HFFc6 (cell line): ENCODE data around the gene TPD52L2. TPM values are rescaled to one million over a fixed set of nuclear protein-coding genes. Genes with fewer than 3 reads are reported as not detected.

Experiments used
- DNase-seq: peaks from one replicate; pipeline ENCODE4 v3.0.0-alpha.2; 2018
- H3K27ac Mint-ChIP-seq: 2 replicates; pipeline ENCODE4 v1.8.0; 2020; ENCODE audit warnings: mild to moderate bottlenecking, mixed read lengths
- H3K27me3 Mint-ChIP-seq: 2 replicates; pipeline ENCODE4 v1.8.0; 2021; ENCODE audit warnings: mild to moderate bottlenecking, moderate library complexity, mixed read lengths; ENCODE audit not compliant: insufficient read depth
- H3K36me3 Mint-ChIP-seq: 2 replicates; pipeline ENCODE4 v1.8.0; 2021; ENCODE audit warnings: low read depth, mixed read lengths
- H3K4me1 Mint-ChIP-seq: 2 replicates; pipeline ENCODE4 v1.8.0; 2020; ENCODE audit warnings: low read depth, mixed read lengths
- H3K4me3 Mint-ChIP-seq: 2 replicates; pipeline ENCODE4 v1.8.0; 2020; ENCODE audit warnings: mild to moderate bottlenecking, moderate library complexity, mixed read lengths
- H3K9me3 Mint-ChIP-seq: 2 replicates; pipeline ENCODE4 v1.8.0; 2020; ENCODE audit warnings: mild to moderate bottlenecking, mixed read lengths
- CTCF ChIP-seq: fragments of 200-600 bp; sonication (generic); IDR thresholded peaks from 2 replicates; pipeline ENCODE4 v1.5.0; 2021; ENCODE audit warnings: antibody characterized with exemption, mild to moderate bottlenecking
- total RNA-seq, 6 experiments: library from RNA; stranded (reverse); fragmentation: NEBNext Ultra II Directional; extraction: Animal tissue kit (Norgen Biotek cat#: 25700); gene quantifications; 2 replicates in 1 of 6; 3 replicates in 5 of 6; pipeline ENCODE4 v1.2.3, GENCODE V29; 2021

TPD52L2 gene
- total RNA-seq, 6 experiments from 2014 or later: 161 to 196 (median 169) TPM

GRCh38 chr20:63836458-63837344, 28.4 kb upstream of the TPD52L2 start:
- H3K4me3 Mint-ChIP-seq: no peak overlapping the region
- no peaks in the 10 kb centered on the region for H3K9me3 Mint-ChIP-seq
- no peak for TF ChIP-seq CTCF
- no peaks in the 10 kb centered on the region for H3K36me3 Mint-ChIP-seq
- no peak overlapping the region for H3K27ac Mint-ChIP-seq
- H3K27me3 Mint-ChIP-seq: peaks cover 2% of the 10 kb centered on the region
- no peak for DNase-seq
- peaks cover 17% of the 10 kb centered on the region for H3K4me1 Mint-ChIP-seq

GRCh38 chr20:63837479-63837878, 27.6 kb upstream of the TPD52L2 start:
- Mint-ChIP-seq H3K9me3 (no peaks in the 10 kb centered on the region), H3K36me3 (no peaks in the 10 kb centered on the region), H3K4me1 (peaks cover 17% of the 10 kb centered on the region), H3K4me3 (no peak overlapping the region), H3K27ac (no peak overlapping the region), H3K27me3 (peaks cover 2% of the 10 kb centered on the region)
- TF ChIP-seq CTCF: no peak
- DNase-seq: no peak

- H3K4me3 Mint-ChIP-seq: no peak overlapping the region
- peaks cover 3% of the 10 kb centered on the region; the same call in 1 of the 2 replicates for H3K4me1 Mint-ChIP-seq
- H3K27me3 Mint-ChIP-seq: peaks cover 9% of the 10 kb centered on the region
- H3K9me3 Mint-ChIP-seq: no peaks in the 10 kb centered on the region
- no peak for TF ChIP-seq CTCF
- no peak for DNase-seq
- H3K36me3 Mint-ChIP-seq: no peaks in the 10 kb centered on the region
- no peak overlapping the region for H3K27ac Mint-ChIP-seq
Measured at GRCh38 chr20:63839620-63840019, 25.4 kb upstream of the TPD52L2 start.

- no peak overlapping the region for H3K4me3 Mint-ChIP-seq
- no peak overlapping the region for H3K27ac Mint-ChIP-seq
- no peaks in the 10 kb centered on the region for H3K36me3 Mint-ChIP-seq
- no peak for TF ChIP-seq CTCF
- H3K27me3 Mint-ChIP-seq: peaks cover 9% of the 10 kb centered on the region
- H3K4me1 Mint-ChIP-seq: no peaks in the 10 kb centered on the region
- H3K9me3 Mint-ChIP-seq: no peaks in the 10 kb centered on the region
- no peak for DNase-seq
Measured at GRCh38 chr20:63840405-63840828, 24.7 kb upstream of the TPD52L2 start.

- Mint-ChIP-seq H3K4me1 (no peaks in the 10 kb centered on the region), H3K27ac (no peak overlapping the region), H3K9me3 (no peaks in the 10 kb centered on the region), H3K36me3 (no peaks in the 10 kb centered on the region), H3K4me3 (no peak overlapping the region), H3K27me3 (peaks cover 9% of the 10 kb centered on the region)
- no peak for TF ChIP-seq CTCF
- DNase-seq: no peak
Measured at GRCh38 chr20:63842258-63842657, 22.8 kb upstream of the TPD52L2 start.
